Adrenal gland (tissue), 5 donors: ENCODE results near the gene PLCH2.

ENCODE experiments used
- POLR2A ChIP-seq, 2 donors: fragments of 450-650 bp; IDR thresholded peaks; one replicate each; pipeline ENCODE4 v1.6.1; 2017; ENCODE audit warnings: antibody characterized with exemption in 2 of 2, mild to moderate bottlenecking in 2 of 2, moderate library complexity in 1 of 2
- TF ChIP-seq, protein P1 (sequence below), 6 experiments: fragments of 450-650 bp in 4 of 6; fragments of 200-600 bp in 2 of 6; sonication (generic) in 1 of 6; IDR thresholded peaks; 1 replicate in 5 of 6; 2 replicates in 1 of 6; pipeline versions ENCODE4 v1.5.1 to v1.8.0; 2016 to 2021; ENCODE audit warnings: antibody characterized with exemption in 6 of 6, mild to moderate bottlenecking in 2 of 6, moderate library complexity in 1 of 6
- donor health status: DM: no; HTN: no; CAD: no.

DNA sequence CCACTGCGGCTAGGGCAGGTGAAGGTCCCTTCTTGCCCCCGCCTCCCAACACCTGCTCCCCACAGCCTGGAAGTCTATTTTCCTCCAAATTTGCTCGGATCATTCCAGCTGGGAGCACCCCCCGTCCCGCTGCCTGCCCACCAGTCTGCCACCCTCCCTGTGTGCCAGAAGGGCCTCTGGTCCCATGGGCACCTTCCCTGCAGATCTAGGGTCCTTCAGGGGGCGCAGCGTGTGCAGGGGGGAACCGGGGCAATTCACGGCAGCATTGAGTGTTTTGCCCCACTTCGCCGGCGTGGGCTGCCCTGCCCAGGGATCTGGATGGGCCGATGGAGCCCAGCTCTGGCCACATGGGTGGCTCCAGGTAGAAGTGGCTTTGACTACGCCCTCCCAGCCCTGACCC is 37.4 kb upstream of the PLCH2 start:
- TF ChIP-seq, protein P1, sequence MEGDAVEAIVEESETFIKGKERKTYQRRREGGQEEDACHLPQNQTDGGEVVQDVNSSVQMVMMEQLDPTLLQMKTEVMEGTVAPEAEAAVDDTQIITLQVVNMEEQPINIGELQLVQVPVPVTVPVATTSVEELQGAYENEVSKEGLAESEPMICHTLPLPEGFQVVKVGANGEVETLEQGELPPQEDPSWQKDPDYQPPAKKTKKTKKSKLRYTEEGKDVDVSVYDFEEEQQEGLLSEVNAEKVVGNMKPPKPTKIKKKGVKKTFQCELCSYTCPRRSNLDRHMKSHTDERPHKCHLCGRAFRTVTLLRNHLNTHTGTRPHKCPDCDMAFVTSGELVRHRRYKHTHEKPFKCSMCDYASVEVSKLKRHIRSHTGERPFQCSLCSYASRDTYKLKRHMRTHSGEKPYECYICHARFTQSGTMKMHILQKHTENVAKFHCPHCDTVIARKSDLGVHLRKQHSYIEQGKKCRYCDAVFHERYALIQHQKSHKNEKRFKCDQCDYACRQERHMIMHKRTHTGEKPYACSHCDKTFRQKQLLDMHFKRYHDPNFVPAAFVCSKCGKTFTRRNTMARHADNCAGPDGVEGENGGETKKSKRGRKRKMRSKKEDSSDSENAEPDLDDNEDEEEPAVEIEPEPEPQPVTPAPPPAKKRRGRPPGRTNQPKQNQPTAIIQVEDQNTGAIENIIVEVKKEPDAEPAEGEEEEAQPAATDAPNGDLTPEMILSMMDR (IDR thresholded peaks at IDR 0.05) = no peak
- no peak for TF ChIP-seq POLR2A (IDR thresholded peaks at IDR 0.05)
